ENCODE measurements around the gene IWS1. TPM values are rescaled to one million over a fixed set of nuclear protein-coding genes. Genes with fewer than 3 reads are reported as not detected.
A peak's percentile ranks its signal among the peaks of the same experiment; 100 is the strongest.

Gene IWS1
- total RNA-seq, 1 donor from 2014 or later = 40.8 TPM

DNA sequence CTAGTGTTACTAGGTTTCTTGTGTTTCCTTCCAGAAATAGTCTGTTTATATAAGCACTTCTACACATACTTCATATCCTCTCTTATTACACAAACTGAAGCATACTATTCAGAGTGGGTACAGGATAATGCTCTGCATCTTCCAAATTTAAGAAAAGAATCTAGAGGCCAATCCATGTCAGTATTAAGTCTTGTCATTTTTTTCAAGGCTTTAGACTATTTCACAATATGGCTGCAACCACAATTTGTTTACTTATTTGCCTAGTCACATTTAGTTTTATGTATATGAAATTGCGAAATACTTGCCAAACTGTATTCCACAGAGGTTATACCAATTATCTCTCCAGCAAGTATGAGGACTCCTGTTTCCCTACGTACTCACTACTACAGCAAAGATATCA, 27.9 kb downstream of the IWS1 start:
- Histone ChIP-seq H3K36me3 (ENCODE audit: control insufficient read depth, insufficient read depth, low read length) (peaks cover 14% of the 10 kb centered on the region), H3K4me3 (ENCODE audit: low read depth, low read length) (no peak overlapping the region), H3K27me3 (ENCODE audit: control insufficient read depth, insufficient read depth, low read length) (no peaks in the 10 kb centered on the region)
- FAIRE-seq (no peak), DNase-seq (ENCODE audit: low read depth) (peak; percentile 88)
- TF ChIP-seq, protein P1, sequence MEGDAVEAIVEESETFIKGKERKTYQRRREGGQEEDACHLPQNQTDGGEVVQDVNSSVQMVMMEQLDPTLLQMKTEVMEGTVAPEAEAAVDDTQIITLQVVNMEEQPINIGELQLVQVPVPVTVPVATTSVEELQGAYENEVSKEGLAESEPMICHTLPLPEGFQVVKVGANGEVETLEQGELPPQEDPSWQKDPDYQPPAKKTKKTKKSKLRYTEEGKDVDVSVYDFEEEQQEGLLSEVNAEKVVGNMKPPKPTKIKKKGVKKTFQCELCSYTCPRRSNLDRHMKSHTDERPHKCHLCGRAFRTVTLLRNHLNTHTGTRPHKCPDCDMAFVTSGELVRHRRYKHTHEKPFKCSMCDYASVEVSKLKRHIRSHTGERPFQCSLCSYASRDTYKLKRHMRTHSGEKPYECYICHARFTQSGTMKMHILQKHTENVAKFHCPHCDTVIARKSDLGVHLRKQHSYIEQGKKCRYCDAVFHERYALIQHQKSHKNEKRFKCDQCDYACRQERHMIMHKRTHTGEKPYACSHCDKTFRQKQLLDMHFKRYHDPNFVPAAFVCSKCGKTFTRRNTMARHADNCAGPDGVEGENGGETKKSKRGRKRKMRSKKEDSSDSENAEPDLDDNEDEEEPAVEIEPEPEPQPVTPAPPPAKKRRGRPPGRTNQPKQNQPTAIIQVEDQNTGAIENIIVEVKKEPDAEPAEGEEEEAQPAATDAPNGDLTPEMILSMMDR (IDR thresholded peaks at IDR 0.05; ENCODE audit: insufficient read depth, low read length, severe bottlenecking) = no peak

DNA sequence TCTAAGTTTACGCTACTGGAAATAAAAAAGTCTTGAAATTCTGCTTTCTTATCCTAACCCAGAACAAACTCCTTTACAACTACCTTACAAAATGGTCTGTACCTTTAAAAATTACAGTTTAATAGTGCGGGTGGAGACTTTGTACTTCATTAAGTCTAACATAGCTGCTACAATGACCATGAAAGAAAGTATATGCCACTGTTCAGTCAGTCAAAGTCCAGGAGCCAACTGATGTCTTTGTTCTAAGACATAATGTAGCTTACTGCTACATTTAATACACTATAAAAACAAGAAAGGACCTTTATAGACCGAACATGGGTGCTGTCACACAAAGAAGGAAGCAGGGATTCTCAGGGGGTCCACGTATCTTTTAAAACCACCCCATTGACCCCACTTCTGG, 36.0 kb downstream of the IWS1 start:
- TF ChIP-seq, protein P1 (IDR thresholded peaks at IDR 0.05; ENCODE audit: insufficient read depth, low read length, severe bottlenecking) = no peak
- H3K27me3 ChIP-seq (ENCODE audit: control insufficient read depth, insufficient read depth, low read length) = no peaks in the 10 kb centered on the region
- H3K4me3 ChIP-seq (ENCODE audit: low read depth, low read length) = no peak overlapping the region
- DNase-seq (ENCODE audit: low read depth) (no peak), FAIRE-seq (no peak)
- peaks cover 24% of the 10 kb centered on the region for H3K36me3 ChIP-seq (ENCODE audit: control insufficient read depth, insufficient read depth, low read length)

DNA sequence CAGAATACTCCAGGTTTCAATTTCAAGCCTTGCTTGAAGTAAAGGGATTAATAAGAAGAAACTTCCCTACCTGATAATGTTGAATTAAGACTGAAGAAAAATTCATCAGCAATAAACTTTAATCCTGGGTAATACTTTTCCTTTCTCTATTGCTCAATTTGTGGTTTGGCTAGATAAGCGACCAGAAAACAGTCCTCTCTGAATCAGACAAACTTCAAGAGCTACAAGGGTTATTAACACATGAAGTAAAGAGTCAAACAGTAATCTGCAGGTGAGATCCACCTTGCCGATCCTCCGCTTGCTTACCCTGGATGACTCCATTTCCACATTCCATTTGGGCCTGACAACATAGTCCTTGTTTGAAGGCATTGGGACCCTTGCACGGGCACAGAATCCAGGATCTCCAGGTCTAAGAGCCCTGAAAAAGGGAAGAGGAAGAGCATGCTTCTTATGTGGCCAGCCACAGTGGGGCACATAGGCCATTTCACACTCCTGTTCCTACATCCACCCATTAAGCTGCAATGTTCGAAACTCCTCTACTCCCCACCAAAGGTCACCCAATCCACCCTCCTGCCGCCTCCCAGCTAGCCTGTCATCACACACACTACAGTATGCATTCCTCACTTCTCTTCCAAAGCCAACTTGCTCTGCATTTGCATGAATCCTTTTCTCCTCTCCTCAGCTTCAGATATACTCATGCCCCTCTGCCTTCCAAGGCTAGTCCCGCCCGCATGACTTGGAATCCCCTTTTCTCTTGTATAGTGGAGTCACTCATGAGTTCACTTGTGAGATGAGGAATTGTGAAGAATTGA, 39.8 kb downstream of the IWS1 start:
- no peak overlapping the region for H3K4me3 ChIP-seq (ENCODE audit: low read depth, low read length)
- no peaks in the 10 kb centered on the region for H3K27me3 ChIP-seq (ENCODE audit: control insufficient read depth, insufficient read depth, low read length)
- FAIRE-seq (no peak), DNase-seq (ENCODE audit: low read depth) (no peak)
- peaks cover 22% of the 10 kb centered on the region for H3K36me3 ChIP-seq (ENCODE audit: control insufficient read depth, insufficient read depth, low read length)
- TF ChIP-seq, protein P1 (IDR thresholded peaks at IDR 0.05; ENCODE audit: insufficient read depth, low read length, severe bottlenecking) = no peak

DNA sequence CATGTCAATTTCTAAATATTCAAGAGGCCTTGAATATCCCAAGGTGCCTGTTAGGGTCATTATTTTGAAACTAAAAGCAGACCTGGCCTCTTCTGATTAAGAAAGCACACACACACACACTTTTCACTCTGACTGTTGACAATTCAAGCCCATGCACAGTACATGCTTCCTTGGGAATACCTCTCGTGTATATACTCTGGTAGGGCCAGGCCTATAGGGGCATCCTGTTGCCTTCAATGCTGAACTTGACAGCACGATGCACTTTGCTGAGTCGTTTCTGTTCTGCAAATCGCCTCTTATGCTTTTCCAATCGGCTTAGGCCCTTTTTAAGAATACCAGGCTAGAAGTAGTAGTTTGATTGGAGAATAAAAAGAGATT, 40.6 kb downstream of the IWS1 start:
- no peak for FAIRE-seq

DNA sequence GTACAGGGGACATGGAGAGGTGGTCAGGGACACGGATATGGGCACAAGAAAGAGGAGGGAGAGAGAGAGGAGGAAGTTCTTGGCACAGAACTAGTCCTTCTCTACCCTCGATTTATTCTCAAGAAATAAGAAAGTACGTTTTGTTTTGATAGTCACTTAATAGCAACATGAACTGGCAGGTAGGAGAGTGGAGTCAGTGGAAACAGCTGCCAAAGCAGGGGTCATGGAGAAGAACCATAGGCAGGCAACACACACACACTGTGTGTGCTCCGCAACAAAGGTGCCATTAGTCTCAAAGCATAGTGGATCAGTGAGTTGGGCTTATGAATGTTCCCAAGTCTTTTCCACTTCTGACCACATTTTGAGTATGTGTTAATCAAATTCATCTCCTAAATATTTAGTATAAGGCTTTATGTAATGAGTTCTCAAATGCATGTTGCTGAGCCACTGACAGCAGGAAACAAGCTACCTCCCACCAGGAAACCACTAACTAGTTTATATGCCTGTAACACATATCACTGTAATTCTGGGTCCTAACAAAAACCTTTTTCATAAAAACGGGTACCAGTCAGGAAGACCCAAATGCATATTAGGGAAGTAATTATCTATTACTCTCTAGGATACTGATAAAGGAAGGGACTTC, 41.1 kb downstream of the IWS1 start:
- peaks cover 18% of the 10 kb centered on the region for H3K36me3 ChIP-seq (ENCODE audit: control insufficient read depth, insufficient read depth, low read length)
- DNase-seq (ENCODE audit: low read depth) = no peak
- TF ChIP-seq, protein P1 (IDR thresholded peaks at IDR 0.05; ENCODE audit: insufficient read depth, low read length, severe bottlenecking) = no peak
- H3K4me3 ChIP-seq (ENCODE audit: low read depth, low read length) = no peak overlapping the region
- no peak for FAIRE-seq
- H3K27me3 ChIP-seq (ENCODE audit: control insufficient read depth, insufficient read depth, low read length) = no peaks in the 10 kb centered on the region

More for the DNA sequence above, 40.6 kb downstream of the IWS1 start:
- H3K4me3 ChIP-seq (ENCODE audit: low read depth, low read length) = no peak overlapping the region
- H3K27me3 ChIP-seq (ENCODE audit: control insufficient read depth, insufficient read depth, low read length) = no peaks in the 10 kb centered on the region
- no peak for DNase-seq (ENCODE audit: low read depth)
- H3K36me3 ChIP-seq (ENCODE audit: control insufficient read depth, insufficient read depth, low read length) = peaks cover 21% of the 10 kb centered on the region
- TF ChIP-seq, protein P1 (IDR thresholded peaks at IDR 0.05; ENCODE audit: insufficient read depth, low read length, severe bottlenecking) = no peak

Data from bronchial epithelial cell (primary cell).